GM12873 (cell line): ENCODE data around the gene SPHK2.

ENCODE experiments used
- CTCF ChIP-seq: IDR thresholded peaks from 2 replicates; pipeline ENCODE4 v1.5.1; 2012; ENCODE audit warnings: low read depth, mild to moderate bottlenecking, moderate library complexity, low read length, control low read depth; ENCODE audit not compliant: insufficient read depth; ENCODE audit errors: missing control alignments

SPHK2 gene

GRCh38 chr19:48678201-48678600 is 58.9 kb downstream of the SPHK2 start:
- TF ChIP-seq CTCF = no peak
